Prostate gland (tissue), 2 donors: ENCODE measurements around the gene ANKFY1. TPM values are rescaled to one million over a fixed set of nuclear protein-coding genes. Genes with fewer than 3 reads are reported as not detected.

Experiments used
- DNase-seq: peaks from one replicate; pipeline ENCODE4 v3.0.0-alpha.2; 2019; ENCODE audit warnings: low spot score
- H3K27ac ChIP-seq, 2 donors: fragments of 200-600 bp; sonication (generic); 2 replicates each; pipeline ENCODE4 v1.5.1; 2017 to 2019
- H3K27me3 ChIP-seq: fragments of 200-600 bp; sonication (generic); replicated peaks from 2 replicates; pipeline ENCODE4 v1.5.1; 2019; ENCODE audit not compliant: insufficient read depth
- H3K36me3 ChIP-seq, 2 donors: fragments of 200-600 bp; sonication (generic); 1 replicate in 1 of 2; 2 replicates in 1 of 2; pipeline versions ENCODE4 v1.5.1 to v1.8.1; 2017 to 2019
- H3K4me1 ChIP-seq: fragments of 200-600 bp; sonication (generic); replicated peaks from 2 replicates; pipeline ENCODE4 v1.5.1; 2019
- H3K4me3 ChIP-seq, 2 donors: fragments of 200-600 bp; sonication (generic); 2 replicates each; pipeline ENCODE4 v1.5.1; 2017 to 2019
- H3K9me3 ChIP-seq: fragments of 200-600 bp; sonication (generic); 2 replicates; pipeline ENCODE4 v1.5.1; 2017
- POLR2A ChIP-seq: fragments of 450-650 bp; IDR thresholded peaks from one replicate; pipeline ENCODE4 v1.6.1; 2016; ENCODE audit warnings: antibody characterized with exemption, mild to moderate bottlenecking
- POLR2AphosphoS5 ChIP-seq: sonication (generic); formaldehyde crosslinking; IDR thresholded peaks from one replicate; pipeline ENCODE4 v1.6.1; 2017; ENCODE audit warnings: antibody characterized with exemption
- WGBS: methylation state at CpG from one replicate; pipeline ENCODE4 v1.1.5; 2018; 5-methylcytosine and 5-hydroxymethylcytosine counted together
- intact Hi-C: fragments of 100-400 bp; cut with DNase I; formaldehyde crosslinking; loops from one replicate; pipeline ENCODE4 v1.14.2; 2022
- total RNA-seq, 2 donors: library from RNA; depleted of rRNA; stranded (reverse); fragments of >200 nt; gene quantifications; one replicate each; pipeline ENCODE4 v1.1.0, GENCODE V29; 2016
- TF ChIP-seq, protein P1 (sequence below), 4 experiments: fragments of 200-600 bp in 2 of 4; fragments of 450-650 bp in 2 of 4; sonication (generic) in 2 of 4; IDR thresholded peaks; 1 replicate in 3 of 4; 2 replicates in 1 of 4; pipeline ENCODE4 v1.5.1; 2016 to 2019; ENCODE audit warnings: antibody characterized with exemption in 4 of 4, mild to moderate bottlenecking in 2 of 4, moderate library complexity in 2 of 4

Gene ANKFY1
- total RNA-seq, 2 donors from 2014 or later, result 35.2 to 46.0 TPM

DNA sequence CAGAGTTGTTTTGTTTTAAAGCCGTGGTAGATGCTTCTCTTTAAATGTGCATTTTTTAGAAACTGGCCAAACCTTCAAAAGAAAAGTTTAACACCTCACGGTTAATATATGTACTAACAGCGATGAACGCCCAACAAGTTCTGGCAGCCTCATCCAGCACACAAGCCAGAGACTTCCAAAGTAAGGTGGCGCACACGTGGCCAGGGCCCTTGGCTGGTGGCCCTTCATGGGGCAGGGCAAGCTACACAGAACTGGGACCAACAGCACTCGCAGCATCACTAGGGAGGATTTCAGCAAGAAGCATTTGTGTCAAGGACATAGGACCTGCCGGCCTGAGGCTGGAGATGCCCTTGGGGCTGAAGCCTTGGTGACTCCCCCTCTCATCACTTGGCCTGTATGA, 97.4 kb downstream of the ANKFY1 start:
- Histone ChIP-seq H3K4me3 (no peak overlapping the region), H3K4me1 (no peaks in the 10 kb centered on the region), H3K27ac (no peak overlapping the region), H3K9me3 (no peaks in the 10 kb centered on the region), H3K27me3 (no peaks in the 10 kb centered on the region), H3K36me3 (peaks cover 9 to 25% of the 10 kb centered on the region in 2 donors)
- 75% methylated on average over 8 of the region's 8 CpGs for WGBS
- TF ChIP-seq POLR2A (no peak), POLR2AphosphoS5 (no peak)
- TF ChIP-seq, protein P1, sequence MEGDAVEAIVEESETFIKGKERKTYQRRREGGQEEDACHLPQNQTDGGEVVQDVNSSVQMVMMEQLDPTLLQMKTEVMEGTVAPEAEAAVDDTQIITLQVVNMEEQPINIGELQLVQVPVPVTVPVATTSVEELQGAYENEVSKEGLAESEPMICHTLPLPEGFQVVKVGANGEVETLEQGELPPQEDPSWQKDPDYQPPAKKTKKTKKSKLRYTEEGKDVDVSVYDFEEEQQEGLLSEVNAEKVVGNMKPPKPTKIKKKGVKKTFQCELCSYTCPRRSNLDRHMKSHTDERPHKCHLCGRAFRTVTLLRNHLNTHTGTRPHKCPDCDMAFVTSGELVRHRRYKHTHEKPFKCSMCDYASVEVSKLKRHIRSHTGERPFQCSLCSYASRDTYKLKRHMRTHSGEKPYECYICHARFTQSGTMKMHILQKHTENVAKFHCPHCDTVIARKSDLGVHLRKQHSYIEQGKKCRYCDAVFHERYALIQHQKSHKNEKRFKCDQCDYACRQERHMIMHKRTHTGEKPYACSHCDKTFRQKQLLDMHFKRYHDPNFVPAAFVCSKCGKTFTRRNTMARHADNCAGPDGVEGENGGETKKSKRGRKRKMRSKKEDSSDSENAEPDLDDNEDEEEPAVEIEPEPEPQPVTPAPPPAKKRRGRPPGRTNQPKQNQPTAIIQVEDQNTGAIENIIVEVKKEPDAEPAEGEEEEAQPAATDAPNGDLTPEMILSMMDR (IDR thresholded peaks at IDR 0.05), result no peak
- intact Hi-C loops, result no loop called here
- no peak for DNase-seq

DNA sequence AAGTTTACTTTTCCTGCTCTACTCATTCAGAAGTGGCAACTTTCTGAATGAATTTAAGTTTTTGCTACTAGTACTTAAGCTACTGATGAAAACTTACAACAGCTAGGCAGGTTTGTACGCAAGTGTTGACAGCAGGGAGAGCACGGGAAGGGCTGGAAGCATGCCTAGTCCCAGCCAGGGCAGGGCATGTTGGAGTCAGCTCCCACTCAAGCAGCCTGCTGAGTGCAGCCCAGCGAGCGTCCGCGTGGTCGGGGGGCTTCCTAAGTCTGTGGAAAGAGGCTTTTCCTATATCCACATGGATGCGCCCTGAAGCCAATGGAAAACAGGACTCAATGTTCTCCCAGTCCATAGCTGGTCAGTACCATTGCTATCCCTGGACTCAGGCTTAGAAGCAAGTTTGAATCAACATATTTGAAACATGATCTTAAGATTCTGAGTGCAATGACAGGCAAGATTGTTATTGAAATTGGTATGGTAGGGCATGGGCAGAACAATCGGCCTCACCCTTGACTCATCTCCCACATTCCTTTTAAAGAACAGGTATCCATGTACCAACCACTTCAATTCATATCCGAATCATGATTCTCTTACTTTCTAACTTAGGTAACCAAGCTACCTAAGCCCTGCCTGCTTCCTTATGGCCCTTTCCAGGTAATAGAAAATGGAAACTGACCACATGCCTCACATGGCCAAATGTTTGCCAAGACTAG, 98.3 kb downstream of the ANKFY1 start:
- 85% methylated on average over 10 of the region's 10 CpGs for WGBS
- intact Hi-C loops, result no loop called here
- Histone ChIP-seq H3K27ac (no peak overlapping the region), H3K27me3 (no peaks in the 10 kb centered on the region), H3K9me3 (no peaks in the 10 kb centered on the region), H3K4me3 (no peak overlapping the region), H3K36me3 (peaks cover 9 to 18% of the 10 kb centered on the region in 2 donors), H3K4me1 (no peaks in the 10 kb centered on the region)
- TF ChIP-seq POLR2A, result no peak
- no peak for TF ChIP-seq POLR2AphosphoS5
- TF ChIP-seq, protein P1 (IDR thresholded peaks at IDR 0.05), result no peak
- DNase-seq, result no peak

DNA sequence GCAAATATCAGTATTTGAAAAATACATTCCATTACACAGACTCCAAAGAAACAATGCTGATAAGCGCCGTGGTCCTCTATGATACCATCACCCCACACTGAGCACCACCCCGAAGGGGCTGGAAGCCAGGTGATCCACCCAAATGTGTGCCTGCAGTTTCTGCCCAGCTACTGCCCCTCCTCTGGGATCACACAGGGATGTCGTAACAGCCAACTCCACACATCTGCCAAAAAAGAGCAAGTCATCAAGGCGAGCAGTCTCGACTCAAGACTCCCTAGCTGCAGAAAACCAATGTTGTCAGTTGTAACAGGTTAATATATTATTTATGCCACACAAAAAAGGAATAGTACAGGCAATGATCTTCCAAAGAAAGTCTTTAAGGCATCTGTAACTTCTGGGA, 99.8 kb downstream of the ANKFY1 start:
- H3K4me3 ChIP-seq, result no peak overlapping the region
- no peaks in the 10 kb centered on the region for H3K9me3 ChIP-seq
- no peaks in the 10 kb centered on the region for H3K27me3 ChIP-seq
- 77% methylated on average over 6 of the region's 6 CpGs for WGBS
- no peak overlapping the region for H3K27ac ChIP-seq
- TF ChIP-seq, protein P1 (IDR thresholded peaks at IDR 0.05), result no peak
- no peak for TF ChIP-seq POLR2AphosphoS5
- no peak for TF ChIP-seq POLR2A
- intact Hi-C loops, result no loop called here
- no peak for DNase-seq
- peaks cover 0 to 4% of the 10 kb centered on the region in 2 donors for H3K36me3 ChIP-seq
- no peaks in the 10 kb centered on the region for H3K4me1 ChIP-seq

DNA sequence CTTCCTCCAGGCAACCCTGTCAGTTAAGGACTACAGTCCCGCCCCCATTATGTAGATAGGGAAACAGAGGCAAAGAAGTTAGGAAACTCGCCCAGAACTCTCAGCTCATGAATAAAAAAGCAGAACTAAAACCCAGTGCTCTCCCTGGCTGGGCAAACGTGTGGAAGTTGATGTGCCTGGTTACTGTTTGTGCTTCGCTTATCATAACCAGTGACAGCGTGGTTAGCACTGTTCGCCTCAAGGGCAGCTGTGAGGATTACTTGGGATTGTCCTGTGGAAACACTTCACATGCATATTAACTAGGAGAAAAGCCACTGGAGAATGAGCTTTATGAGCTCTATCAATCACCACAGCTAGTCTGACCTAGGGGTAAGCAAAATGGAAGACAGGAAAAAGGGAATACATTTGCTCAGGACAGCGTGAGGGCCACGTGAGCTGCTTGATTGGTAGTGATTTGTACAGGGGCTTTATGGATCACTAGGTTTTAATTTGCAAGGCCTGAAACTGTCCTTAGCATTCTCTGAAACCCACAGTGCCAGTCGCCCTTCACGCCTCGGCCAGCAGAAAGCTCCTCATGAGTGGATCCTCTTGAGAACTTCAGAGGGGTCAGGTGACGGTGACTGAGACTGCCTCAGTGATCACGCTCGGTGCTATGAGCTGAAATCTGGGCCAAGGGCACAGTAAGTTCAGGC, 100.9 kb downstream of the ANKFY1 start:
- no peak for DNase-seq
- Histone ChIP-seq H3K27ac (peak overlapping the region; percentile 67 to 74), H3K4me3 (no peak overlapping the region), H3K27me3 (no peaks in the 10 kb centered on the region), H3K9me3 (no peaks in the 10 kb centered on the region), H3K4me1 (no peaks in the 10 kb centered on the region), H3K36me3 (no peaks in the 10 kb centered on the region)
- WGBS, result 80% methylated on average over 14 of the region's 14 CpGs
- TF ChIP-seq, protein P1 (IDR thresholded peaks at IDR 0.05), result no peak
- intact Hi-C loops, result no loop called here

DNA sequence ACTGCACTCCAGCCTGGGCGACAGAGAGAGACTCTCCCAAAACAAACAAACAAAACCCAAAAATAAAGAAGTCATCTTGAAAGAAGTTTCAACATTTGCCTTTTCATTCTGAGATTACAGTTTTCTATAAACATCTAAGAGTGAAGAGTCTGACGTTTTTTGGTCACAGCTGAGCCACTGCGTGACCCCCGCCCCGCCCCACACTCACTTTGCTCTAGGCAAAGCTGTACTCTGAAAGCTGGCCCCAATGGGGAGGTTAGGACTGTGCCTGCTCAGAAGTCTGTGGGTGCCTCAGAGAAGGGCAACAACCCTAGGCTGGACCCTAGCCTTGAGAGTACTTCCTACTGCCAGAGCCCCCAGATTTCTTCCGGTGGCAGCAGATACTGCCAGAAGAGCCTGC, 101.5 kb downstream of the ANKFY1 start:
- no peaks in the 10 kb centered on the region for H3K36me3 ChIP-seq
- TF ChIP-seq POLR2A (no peak), POLR2AphosphoS5 (no peak)
- TF ChIP-seq, protein P1 (IDR thresholded peaks at IDR 0.05), result no peak
- intact Hi-C loops, result no loop called here
- no peak for DNase-seq
- no peaks in the 10 kb centered on the region for H3K9me3 ChIP-seq
- H3K27ac ChIP-seq, result peak overlapping the region; percentile 67 to 74
- no peak overlapping the region for H3K4me3 ChIP-seq
- 70% methylated on average over 6 of the region's 6 CpGs for WGBS
- no peaks in the 10 kb centered on the region for H3K4me1 ChIP-seq
- H3K27me3 ChIP-seq, result no peaks in the 10 kb centered on the region
